Endothelial cell of umbilical vein (primary cell): ENCODE measurements around the gene ABCC11.

Experiments
- CTCF ChIP-seq, 2 donors: IDR thresholded peaks; 1 replicate in 1 of 2; 2 replicates in 1 of 2; pipeline ENCODE4 v1.5.1; 2011; ENCODE audit warnings: low read length in 2 of 2, mild to moderate bottlenecking in 2 of 2, moderate library complexity in 2 of 2, control low read depth in 1 of 2, inconsistent platforms in 1 of 2, low read depth in 1 of 2; ENCODE audit not compliant: insufficient read depth in 1 of 2; ENCODE audit errors: extremely low read depth in 1 of 2
- EZH2 ChIP-seq: IDR thresholded peaks from 2 replicates; pipeline ENCODE4 v1.6.1; 2012; ENCODE audit warnings: borderline replicate concordance, low read depth, mild to moderate bottlenecking, moderate library complexity, low read length, inconsistent platforms; ENCODE audit not compliant: severe bottlenecking
- FOS ChIP-seq: IDR thresholded peaks from 2 replicates; pipeline ENCODE4 v1.6.1; 2011; ENCODE audit warnings: mild to moderate bottlenecking, low read length, moderate library complexity, borderline replicate concordance; ENCODE audit not compliant: insufficient read depth
- GATA2 ChIP-seq: IDR thresholded peaks from 2 replicates; pipeline ENCODE4 v1.7.0; 2011; ENCODE audit warnings: low read depth, mild to moderate bottlenecking, moderate library complexity, mixed read lengths, low read length; ENCODE audit not compliant: insufficient read length, insufficient read depth
- MAX ChIP-seq: IDR thresholded peaks from 2 replicates; pipeline ENCODE4 v1.6.1; 2011; ENCODE audit not compliant: insufficient read depth, insufficient read length
- MYC ChIP-seq: IDR thresholded peaks from one replicate; pipeline ENCODE4 v1.6.1; 2011; ENCODE audit warnings: mild to moderate bottlenecking, low read depth, low read length
- POLR2A ChIP-seq: IDR thresholded peaks from 2 replicates; pipeline ENCODE4 v1.6.1; 2012; ENCODE audit warnings: low read depth, mild to moderate bottlenecking, control low read depth, low read length
- POLR2AphosphoS5 ChIP-seq: IDR thresholded peaks from 2 replicates; pipeline ENCODE4 v1.6.1; 2012; ENCODE audit warnings: low read depth, mild to moderate bottlenecking, control low read depth, low read length, moderate library complexity; ENCODE audit not compliant: insufficient read depth

GRCh38 chr16:48272837-48273421, 25.6 kb upstream of the ABCC11 start:
- TF ChIP-seq POLR2AphosphoS5 (no peak), CTCF (IDR thresholded peaks at IDR 0.05; ENCODE audit: extremely low read depth in 1 of 2, insufficient read depth in 1 of 2, low read depth in 1 of 2, low read length in 2 of 2) (no peak), EZH2 (no peak), POLR2A (no peak), MAX (no peak), GATA2 (no peak), MYC (no peak), FOS (no peak)
